Measurements from ENCODE around the gene MOV10. TPM values are rescaled to one million over a fixed set of nuclear protein-coding genes. Genes with fewer than 3 reads are reported as not detected.

The MOV10 gene
- total and polyA plus RNA-seq, 2 donors (not counting 3 experiments of a cell fraction or from before 2014, with no cell fraction given), result 97.1 to 113 TPM

DNA sequence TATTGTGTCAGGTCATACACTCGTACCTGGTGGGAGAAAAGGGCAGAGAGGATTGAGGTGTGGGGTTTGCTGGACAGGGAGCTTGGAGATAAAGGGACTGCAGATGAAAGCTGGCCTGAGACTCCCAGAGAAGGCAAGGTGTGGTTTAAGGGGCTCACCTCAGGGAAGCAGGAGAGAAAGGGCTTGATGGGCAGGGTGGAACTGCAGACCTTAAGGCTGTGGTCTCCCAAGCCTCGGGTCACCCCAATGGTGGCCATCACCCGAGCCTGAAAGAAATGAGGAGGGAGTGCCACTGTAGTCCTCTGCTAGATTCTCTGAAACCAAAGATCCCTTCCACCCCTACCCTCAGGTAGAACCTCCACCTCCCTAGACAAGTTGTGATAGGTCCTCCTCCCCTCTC lies 36.1 kb downstream of the MOV10 start:
- no TSS peak for BruUV-seq (replicated peaks)
- H3K36me3 ChIP-seq (ENCODE audit: control insufficient read depth in 2 of 2, extremely low read depth in 1 of 2, insufficient read depth in 2 of 2, low read length in 2 of 2), result no peaks in the 10 kb centered on the region
- H3K79me2 ChIP-seq (ENCODE audit: control insufficient read depth, insufficient read depth, low read length), result peaks cover 13% of the 10 kb centered on the region
- ChIA-PET CTCF (interaction anchor here (0.6 to 1.0 kb wide), 3 partner anchors 10 to 363 kb away, joined by 3 read pairs; partner anchors contain the start of gene LRIG2), POLR2A (no interaction called here)
- no peak overlapping the region for H3K27ac ChIP-seq (ENCODE audit: insufficient read depth, low read depth, low read length)
- no peak overlapping the region for H3K4me3 ChIP-seq (replicated peaks in 1 of 3; ENCODE audit: insufficient read depth in 1 of 3, low read depth in 1 of 3, low read length in 3 of 3)
- no peaks in the 10 kb centered on the region for H3K9me1 ChIP-seq (replicated peaks; ENCODE audit: control insufficient read depth, extremely low read depth, insufficient read depth, low read length)
- TF ChIP-seq EZH2 (IDR thresholded peaks at IDR 0.05; ENCODE audit: borderline replicate concordance, low read depth, low read length, severe bottlenecking) (no peak), JUN (IDR thresholded peaks at IDR 0.05; ENCODE audit: borderline replicate concordance, insufficient read depth, insufficient read length, low read depth) (no peak), GATA2 (IDR thresholded peaks at IDR 0.05; ENCODE audit: insufficient read depth, insufficient read length, low read depth, low read length) (no peak), POLR2A (IDR thresholded peaks at IDR 0.05; ENCODE audit: low read depth, low read length) (no peak), MYC (IDR thresholded peaks at IDR 0.05; ENCODE audit: low read depth, low read length) (no peak), POLR2AphosphoS5 (IDR thresholded peaks at IDR 0.05; ENCODE audit: insufficient read depth, low read depth, low read length) (no peak), FOS (IDR thresholded peaks at IDR 0.05; ENCODE audit: borderline replicate concordance, insufficient read depth, low read length) (no peak)
- TF ChIP-seq, protein P1, sequence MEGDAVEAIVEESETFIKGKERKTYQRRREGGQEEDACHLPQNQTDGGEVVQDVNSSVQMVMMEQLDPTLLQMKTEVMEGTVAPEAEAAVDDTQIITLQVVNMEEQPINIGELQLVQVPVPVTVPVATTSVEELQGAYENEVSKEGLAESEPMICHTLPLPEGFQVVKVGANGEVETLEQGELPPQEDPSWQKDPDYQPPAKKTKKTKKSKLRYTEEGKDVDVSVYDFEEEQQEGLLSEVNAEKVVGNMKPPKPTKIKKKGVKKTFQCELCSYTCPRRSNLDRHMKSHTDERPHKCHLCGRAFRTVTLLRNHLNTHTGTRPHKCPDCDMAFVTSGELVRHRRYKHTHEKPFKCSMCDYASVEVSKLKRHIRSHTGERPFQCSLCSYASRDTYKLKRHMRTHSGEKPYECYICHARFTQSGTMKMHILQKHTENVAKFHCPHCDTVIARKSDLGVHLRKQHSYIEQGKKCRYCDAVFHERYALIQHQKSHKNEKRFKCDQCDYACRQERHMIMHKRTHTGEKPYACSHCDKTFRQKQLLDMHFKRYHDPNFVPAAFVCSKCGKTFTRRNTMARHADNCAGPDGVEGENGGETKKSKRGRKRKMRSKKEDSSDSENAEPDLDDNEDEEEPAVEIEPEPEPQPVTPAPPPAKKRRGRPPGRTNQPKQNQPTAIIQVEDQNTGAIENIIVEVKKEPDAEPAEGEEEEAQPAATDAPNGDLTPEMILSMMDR (IDR thresholded peaks at IDR 0.05; ENCODE audit: extremely low read depth in 1 of 2, insufficient read depth in 1 of 2, low read depth in 1 of 2, low read length in 2 of 2), result no peak
- TF ChIP-seq, protein P2, sequence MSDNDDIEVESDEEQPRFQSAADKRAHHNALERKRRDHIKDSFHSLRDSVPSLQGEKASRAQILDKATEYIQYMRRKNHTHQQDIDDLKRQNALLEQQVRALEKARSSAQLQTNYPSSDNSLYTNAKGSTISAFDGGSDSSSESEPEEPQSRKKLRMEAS (IDR thresholded peaks at IDR 0.05; ENCODE audit: insufficient read depth, insufficient read length), result no peak
- H3K4me1 ChIP-seq (ENCODE audit: control insufficient read depth, extremely low read depth, insufficient read depth, low read length), result peaks cover 14% of the 10 kb centered on the region
- dilution Hi-C loops (cut with MboI; ENCODE audit: extremely low pct_ligation_motif_present, low sequenced_read_pairs), result no loop called here
- no peak for DNase-seq (ENCODE audit: low read depth, low spot score)
- FAIRE-seq, result no peak
- H3K27me3 ChIP-seq (ENCODE audit: control insufficient read depth in 2 of 2, insufficient read depth in 2 of 2, low read length in 2 of 2), result no peaks in the 10 kb centered on the region
- no peak overlapping the region for H2AFZ ChIP-seq (ENCODE audit: low read depth, low read length)
- no peak overlapping the region for H3K4me2 ChIP-seq (ENCODE audit: insufficient read depth, low read length)
- no peaks in the 10 kb centered on the region for H4K20me1 ChIP-seq (replicated peaks; ENCODE audit: control insufficient read depth, extremely low read depth, insufficient read depth, low read length)
- no peaks in the 10 kb centered on the region for H3K9me3 ChIP-seq (replicated peaks; ENCODE audit: control insufficient read depth, insufficient read depth, low read length)
- H3K9ac ChIP-seq (replicated peaks; ENCODE audit: extremely low read depth, insufficient read depth, low read length), result no peak overlapping the region
- intact Hi-C loops (cut with micrococcal nuclease), result loop anchor here (5.0 to 10.0 kb wide), 2 partner anchors 413 to 1194 kb away; partner anchors contain the start of genes AP4B1 and DCLRE1B
